Neural progenitor cell (in vitro differentiated cells): ENCODE results near the gene GABRR1. TPM values are rescaled to one million over a fixed set of nuclear protein-coding genes. Genes with fewer than 3 reads are reported as not detected.

Experiments
- DNase-seq: peaks from one replicate; pipeline ENCODE4 v3.0.0-alpha.2; 2016; ENCODE audit warnings: low spot score
- H2AFZ ChIP-seq: fragments of 200-600 bp; sonication (generic); replicated peaks from 2 replicates; pipeline ENCODE4 v1.6.1; 2016; ENCODE audit warnings: antibody characterized with exemption
- H3F3A ChIP-seq: fragments of 200-600 bp; sonication (generic); 2 replicates; pipeline ENCODE4 v1.6.1; 2016; ENCODE audit warnings: antibody characterized with exemption, low read depth
- H3K27ac ChIP-seq: fragments of 200-600 bp; sonication (generic); 2 replicates; pipeline ENCODE4 v1.5.1; 2016; ENCODE audit warnings: mild to moderate bottlenecking
- H3K27me3 ChIP-seq: fragments of 200-600 bp; sonication (generic); 2 replicates; pipeline ENCODE4 v1.6.1; 2016; ENCODE audit warnings: mild to moderate bottlenecking, moderate library complexity
- H3K36me3 ChIP-seq: fragments of 200-600 bp; sonication (generic); 2 replicates; pipeline ENCODE4 v1.5.1; 2016
- H3K4me1 ChIP-seq: fragments of 200-600 bp; sonication (generic); 2 replicates; pipeline ENCODE4 v1.6.1; 2016; ENCODE audit warnings: mixed run types
- H3K4me2 ChIP-seq: fragments of 200-600 bp; sonication (generic); 2 replicates; pipeline ENCODE4 v1.6.1; 2016
- H3K4me3 ChIP-seq: fragments of 200-600 bp; sonication (generic); 2 replicates; pipeline ENCODE4 v1.5.1; 2016
- H3K79me2 ChIP-seq: fragments of 200-600 bp; sonication (generic); 2 replicates; pipeline ENCODE4 v1.6.1; 2016; ENCODE audit warnings: low read depth
- H3K9ac ChIP-seq: fragments of 200-600 bp; sonication (generic); 2 replicates; pipeline ENCODE4 v1.6.1; 2016
- H3K9me3 ChIP-seq: fragments of 200-600 bp; sonication (generic); 2 replicates; pipeline ENCODE4 v1.5.1; 2016; ENCODE audit warnings: low read depth
- H4K20me1 ChIP-seq: fragments of 200-600 bp; sonication (generic); 2 replicates; pipeline ENCODE4 v1.6.1; 2016; ENCODE audit warnings: low read depth
- H3K27ac Mint-ChIP-seq: 3 replicates; pipeline ENCODE4 v1.8.0; 2021; ENCODE audit warnings: mixed read lengths
- H3K27me3 Mint-ChIP-seq: 2 replicates; pipeline ENCODE4 v1.8.0; 2022; ENCODE audit warnings: low read depth, mild to moderate bottlenecking, inconsistent platforms, moderate library complexity, mixed read lengths; ENCODE audit not compliant: insufficient read depth
- H3K36me3 Mint-ChIP-seq: 3 replicates; pipeline ENCODE4 v1.8.0; 2021; ENCODE audit warnings: mixed read lengths
- H3K4me1 Mint-ChIP-seq: 3 replicates; pipeline ENCODE4 v1.8.0; 2021; ENCODE audit warnings: mixed read lengths
- H3K4me3 Mint-ChIP-seq: 3 replicates; pipeline ENCODE4 v1.8.0; 2021; ENCODE audit warnings: mild to moderate bottlenecking, moderate library complexity, mixed read lengths
- H3K9me3 Mint-ChIP-seq: 3 replicates; pipeline ENCODE4 v1.8.0; 2020; ENCODE audit warnings: mixed read lengths
- CTCF ChIP-seq: fragments of 200-600 bp; sonication (generic); IDR thresholded peaks from 2 replicates; pipeline ENCODE4 v1.5.1; 2017; ENCODE audit warnings: antibody characterized with exemption, mild to moderate bottlenecking
- EZH2 ChIP-seq: fragments of 200-600 bp; sonication (generic); IDR thresholded peaks from 2 replicates; pipeline ENCODE4 v1.6.1; 2017; ENCODE audit warnings: antibody characterized with exemption, mild to moderate bottlenecking, moderate library complexity
- EZH2phosphoT487 ChIP-seq: fragments of 200-600 bp; sonication (generic); IDR thresholded peaks from 2 replicates; pipeline ENCODE4 v1.6.1; 2017; ENCODE audit warnings: antibody characterized with exemption
- total RNA-seq: library from RNA; depleted of rRNA; stranded (reverse); fragments of >200 nt; gene quantifications from 2 replicates; pipeline ENCODE4 v1.2.3, GENCODE V29; 2015; ENCODE audit warnings: low replicate concordance

GABRR1 gene
- total RNA-seq, 1 donor from 2014 or later, result not detected

GRCh38 chr6:89186762-89187161 is 30.4 kb downstream of the GABRR1 start:
- DNase-seq, result no peak
- Histone ChIP-seq H3K27ac (no peak overlapping the region), H3K4me1 (peaks cover 14% of the 10 kb centered on the region), H3K9ac (no peak overlapping the region), H3K9me3 (no peaks in the 10 kb centered on the region), H3F3A (no peaks in the 10 kb centered on the region), H2AFZ (no peak overlapping the region), H4K20me1 (no peaks in the 10 kb centered on the region), H3K4me2 (no peak overlapping the region), H3K4me3 (no peak overlapping the region), H3K36me3 (no peaks in the 10 kb centered on the region), H3K27me3 (no peaks in the 10 kb centered on the region), H3K79me2 (no peaks in the 10 kb centered on the region)
- TF ChIP-seq CTCF (no peak), EZH2phosphoT487 (no peak), EZH2 (no peak)
- H3K9me3 Mint-ChIP-seq, result no peaks in the 10 kb centered on the region
- H3K4me3 Mint-ChIP-seq, result no peak overlapping the region
- no peak overlapping the region for H3K27ac Mint-ChIP-seq
- H3K36me3 Mint-ChIP-seq, result no peaks in the 10 kb centered on the region
- peaks cover 4% of the 10 kb centered on the region for H3K27me3 Mint-ChIP-seq
- H3K4me1 Mint-ChIP-seq, result peaks cover 24% of the 10 kb centered on the region

GRCh38 chr6:89184344-89184743 is 32.8 kb downstream of the GABRR1 start:
- H3K27ac ChIP-seq, result no peak overlapping the region
- no peak overlapping the region for H3K9ac ChIP-seq
- Mint-ChIP-seq H3K27me3 (peaks cover 4% of the 10 kb centered on the region), H3K4me1 (peaks cover 6% of the 10 kb centered on the region), H3K36me3 (no peaks in the 10 kb centered on the region), H3K9me3 (no peaks in the 10 kb centered on the region), H3K4me3 (no peak overlapping the region), H3K27ac (no peak overlapping the region)
- no peaks in the 10 kb centered on the region for H3K79me2 ChIP-seq
- no peaks in the 10 kb centered on the region for H4K20me1 ChIP-seq
- peak; percentile 9 for DNase-seq
- no peaks in the 10 kb centered on the region for H3F3A ChIP-seq
- no peaks in the 10 kb centered on the region for H3K9me3 ChIP-seq
- H3K4me2 ChIP-seq, result no peak overlapping the region
- H3K4me1 ChIP-seq, result no peaks in the 10 kb centered on the region
- no peaks in the 10 kb centered on the region for H3K27me3 ChIP-seq
- H2AFZ ChIP-seq, result no peak overlapping the region
- no peaks in the 10 kb centered on the region for H3K36me3 ChIP-seq
- no peak overlapping the region for H3K4me3 ChIP-seq
- TF ChIP-seq EZH2 (no peak), EZH2phosphoT487 (no peak), CTCF (no peak)

GRCh38 chr6:89183294-89183693 is 33.9 kb downstream of the GABRR1 start:
- no peak for DNase-seq
- no peaks in the 10 kb centered on the region for H3K9me3 ChIP-seq
- no peaks in the 10 kb centered on the region for H3F3A ChIP-seq
- no peak overlapping the region for H3K4me2 ChIP-seq
- no peak for TF ChIP-seq EZH2phosphoT487
- TF ChIP-seq EZH2, result no peak
- TF ChIP-seq CTCF, result no peak
- H3K9ac ChIP-seq, result no peak overlapping the region
- no peak overlapping the region for H3K27ac Mint-ChIP-seq
- no peaks in the 10 kb centered on the region for H4K20me1 ChIP-seq
- no peaks in the 10 kb centered on the region for H3K36me3 Mint-ChIP-seq
- no peak overlapping the region for H3K27ac ChIP-seq
- H3K4me3 Mint-ChIP-seq, result no peak overlapping the region
- no peak overlapping the region for H2AFZ ChIP-seq
- H3K36me3 ChIP-seq, result no peaks in the 10 kb centered on the region
- no peaks in the 10 kb centered on the region for H3K9me3 Mint-ChIP-seq
- peaks cover 6% of the 10 kb centered on the region for H3K4me1 Mint-ChIP-seq
- H3K4me3 ChIP-seq, result no peak overlapping the region
- no peaks in the 10 kb centered on the region for H3K27me3 ChIP-seq
- peaks cover 4% of the 10 kb centered on the region for H3K27me3 Mint-ChIP-seq
- H3K4me1 ChIP-seq, result no peaks in the 10 kb centered on the region
- no peaks in the 10 kb centered on the region for H3K79me2 ChIP-seq

GRCh38 chr6:89180971-89181370 is 36.2 kb downstream of the GABRR1 start:
- Mint-ChIP-seq H3K36me3 (no peaks in the 10 kb centered on the region), H3K27ac (no peak overlapping the region), H3K4me3 (no peak overlapping the region), H3K4me1 (peaks cover 6% of the 10 kb centered on the region), H3K27me3 (peaks cover 4% of the 10 kb centered on the region), H3K9me3 (no peaks in the 10 kb centered on the region)
- Histone ChIP-seq H3K79me2 (no peaks in the 10 kb centered on the region), H3K27ac (no peak overlapping the region), H3K4me3 (no peak overlapping the region), H4K20me1 (no peaks in the 10 kb centered on the region), H3K36me3 (no peaks in the 10 kb centered on the region), H3F3A (no peaks in the 10 kb centered on the region), H2AFZ (no peak overlapping the region), H3K4me1 (no peaks in the 10 kb centered on the region), H3K9ac (no peak overlapping the region), H3K9me3 (no peaks in the 10 kb centered on the region), H3K27me3 (no peaks in the 10 kb centered on the region), H3K4me2 (no peak overlapping the region)
- TF ChIP-seq CTCF, result no peak
- TF ChIP-seq EZH2phosphoT487, result no peak
- no peak for TF ChIP-seq EZH2
- DNase-seq, result no peak
